ENCODE data around the gene FAM228B.
"Not testable (repeated sequence)": the region's sequence is repeated elsewhere in the genome, so short reads cannot be mapped to it uniquely, and the experiment has no call there.

Gene FAM228B

DNA sequence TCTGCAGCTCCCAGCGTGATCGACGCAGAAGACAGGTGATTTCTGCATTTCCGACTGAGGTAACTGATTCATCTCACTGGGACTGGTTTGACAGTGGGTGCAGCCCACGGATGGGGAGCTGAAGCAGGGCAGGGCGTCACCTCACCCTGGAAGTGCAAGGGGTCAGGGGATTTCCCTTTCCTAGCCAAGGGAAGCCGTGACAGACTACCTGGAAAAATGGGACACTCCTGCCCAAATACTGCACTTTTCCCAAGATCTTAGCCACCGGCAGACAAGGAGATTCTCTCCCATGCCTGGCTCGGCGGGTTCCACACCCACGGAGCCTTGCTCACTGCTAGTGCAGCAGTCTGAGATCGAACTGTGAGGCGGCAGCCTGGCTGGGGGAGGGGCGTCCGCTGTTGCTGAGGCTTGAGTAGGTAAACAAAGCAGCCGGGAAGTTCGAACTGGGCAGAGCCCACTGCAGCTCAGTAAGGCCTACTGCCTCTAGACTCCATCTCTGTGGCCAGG is 28.0 kb upstream of the FAM228B start:
- not testable (repeated sequence) for DNase-seq (ENCODE audit: low read depth in 1 of 2, low spot score in 1 of 2); H3K4me3 ChIP-seq (replicated peaks; ENCODE audit: insufficient read depth, low read length); H3K27me3 ChIP-seq (ENCODE audit: insufficient read depth, poor library complexity, severe bottlenecking); H3K27ac ChIP-seq (replicated peaks)

DNA sequence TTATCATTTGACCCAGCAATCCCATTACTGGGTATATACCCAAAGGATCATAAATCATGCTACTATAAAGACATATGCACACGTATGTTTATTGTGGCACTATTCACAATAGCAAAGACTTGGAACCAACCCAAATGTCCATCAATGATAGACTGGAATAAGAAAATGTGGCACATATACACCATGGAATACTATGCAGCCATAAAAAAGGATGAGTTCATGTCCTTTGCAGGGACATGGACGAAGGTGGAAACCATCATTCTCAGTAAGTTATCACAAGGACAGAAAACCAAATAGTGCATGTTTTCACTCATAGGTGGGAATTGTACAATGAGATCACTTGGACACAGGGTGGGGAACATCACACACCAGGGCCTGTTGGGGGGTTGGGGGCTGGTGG is 22.5 kb upstream of the FAM228B start:
- H3K4me3 ChIP-seq (replicated peaks; ENCODE audit: insufficient read depth, low read length); DNase-seq (ENCODE audit: low read depth in 1 of 2, low spot score in 1 of 2); H3K27me3 ChIP-seq (ENCODE audit: insufficient read depth, poor library complexity, severe bottlenecking); H3K27ac ChIP-seq (replicated peaks): not testable (repeated sequence)

DNA sequence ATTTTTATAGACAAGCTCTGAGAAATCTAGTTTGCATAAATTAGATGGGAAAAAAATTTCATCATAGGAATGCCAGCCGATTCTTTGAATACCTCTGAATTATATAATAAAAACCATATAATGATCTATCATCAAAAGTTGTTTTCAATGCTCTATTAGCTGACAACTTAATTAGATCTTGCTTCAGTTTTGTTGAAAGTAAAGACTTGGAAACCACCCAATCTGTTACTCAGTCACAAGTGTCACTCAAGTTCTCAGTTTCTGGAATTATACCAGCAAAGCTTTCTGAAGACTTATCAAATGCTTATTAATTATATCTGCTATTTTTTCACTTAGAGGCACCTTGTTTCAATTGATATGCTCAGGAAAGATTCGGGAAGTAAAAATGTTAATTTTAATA is 21.3 kb upstream of the FAM228B start:
- Histone ChIP-seq H3K27me3 (ENCODE audit: insufficient read depth, poor library complexity, severe bottlenecking) (no peaks in the 10 kb centered on the region), H3K27ac (replicated peaks) (no peak overlapping the region), H3K4me3 (replicated peaks; ENCODE audit: insufficient read depth, low read length) (no peak overlapping the region)
- no peak for DNase-seq (ENCODE audit: low read depth in 1 of 2, low spot score in 1 of 2)
- TF ChIP-seq, protein P1, sequence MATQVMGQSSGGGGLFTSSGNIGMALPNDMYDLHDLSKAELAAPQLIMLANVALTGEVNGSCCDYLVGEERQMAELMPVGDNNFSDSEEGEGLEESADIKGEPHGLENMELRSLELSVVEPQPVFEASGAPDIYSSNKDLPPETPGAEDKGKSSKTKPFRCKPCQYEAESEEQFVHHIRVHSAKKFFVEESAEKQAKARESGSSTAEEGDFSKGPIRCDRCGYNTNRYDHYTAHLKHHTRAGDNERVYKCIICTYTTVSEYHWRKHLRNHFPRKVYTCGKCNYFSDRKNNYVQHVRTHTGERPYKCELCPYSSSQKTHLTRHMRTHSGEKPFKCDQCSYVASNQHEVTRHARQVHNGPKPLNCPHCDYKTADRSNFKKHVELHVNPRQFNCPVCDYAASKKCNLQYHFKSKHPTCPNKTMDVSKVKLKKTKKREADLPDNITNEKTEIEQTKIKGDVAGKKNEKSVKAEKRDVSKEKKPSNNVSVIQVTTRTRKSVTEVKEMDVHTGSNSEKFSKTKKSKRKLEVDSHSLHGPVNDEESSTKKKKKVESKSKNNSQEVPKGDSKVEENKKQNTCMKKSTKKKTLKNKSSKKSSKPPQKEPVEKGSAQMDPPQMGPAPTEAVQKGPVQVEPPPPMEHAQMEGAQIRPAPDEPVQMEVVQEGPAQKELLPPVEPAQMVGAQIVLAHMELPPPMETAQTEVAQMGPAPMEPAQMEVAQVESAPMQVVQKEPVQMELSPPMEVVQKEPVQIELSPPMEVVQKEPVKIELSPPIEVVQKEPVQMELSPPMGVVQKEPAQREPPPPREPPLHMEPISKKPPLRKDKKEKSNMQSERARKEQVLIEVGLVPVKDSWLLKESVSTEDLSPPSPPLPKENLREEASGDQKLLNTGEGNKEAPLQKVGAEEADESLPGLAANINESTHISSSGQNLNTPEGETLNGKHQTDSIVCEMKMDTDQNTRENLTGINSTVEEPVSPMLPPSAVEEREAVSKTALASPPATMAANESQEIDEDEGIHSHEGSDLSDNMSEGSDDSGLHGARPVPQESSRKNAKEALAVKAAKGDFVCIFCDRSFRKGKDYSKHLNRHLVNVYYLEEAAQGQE (IDR thresholded peaks at IDR 0.05; ENCODE audit: insufficient replicate concordance, low read depth): no peak
- TF ChIP-seq GABPA (IDR thresholded peaks at IDR 0.05; ENCODE audit: low read depth): no peak
- TF ChIP-seq, protein P2, sequence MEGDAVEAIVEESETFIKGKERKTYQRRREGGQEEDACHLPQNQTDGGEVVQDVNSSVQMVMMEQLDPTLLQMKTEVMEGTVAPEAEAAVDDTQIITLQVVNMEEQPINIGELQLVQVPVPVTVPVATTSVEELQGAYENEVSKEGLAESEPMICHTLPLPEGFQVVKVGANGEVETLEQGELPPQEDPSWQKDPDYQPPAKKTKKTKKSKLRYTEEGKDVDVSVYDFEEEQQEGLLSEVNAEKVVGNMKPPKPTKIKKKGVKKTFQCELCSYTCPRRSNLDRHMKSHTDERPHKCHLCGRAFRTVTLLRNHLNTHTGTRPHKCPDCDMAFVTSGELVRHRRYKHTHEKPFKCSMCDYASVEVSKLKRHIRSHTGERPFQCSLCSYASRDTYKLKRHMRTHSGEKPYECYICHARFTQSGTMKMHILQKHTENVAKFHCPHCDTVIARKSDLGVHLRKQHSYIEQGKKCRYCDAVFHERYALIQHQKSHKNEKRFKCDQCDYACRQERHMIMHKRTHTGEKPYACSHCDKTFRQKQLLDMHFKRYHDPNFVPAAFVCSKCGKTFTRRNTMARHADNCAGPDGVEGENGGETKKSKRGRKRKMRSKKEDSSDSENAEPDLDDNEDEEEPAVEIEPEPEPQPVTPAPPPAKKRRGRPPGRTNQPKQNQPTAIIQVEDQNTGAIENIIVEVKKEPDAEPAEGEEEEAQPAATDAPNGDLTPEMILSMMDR (IDR thresholded peaks at IDR 0.05; ENCODE audit: insufficient read depth, low read length): no peak
- TF ChIP-seq POLR2AphosphoS5 (IDR thresholded peaks at IDR 0.05; ENCODE audit: low read depth): no peak
- no peak for TF ChIP-seq SPI1 (IDR thresholded peaks at IDR 0.05; ENCODE audit: borderline replicate concordance, low read depth)

DNA sequence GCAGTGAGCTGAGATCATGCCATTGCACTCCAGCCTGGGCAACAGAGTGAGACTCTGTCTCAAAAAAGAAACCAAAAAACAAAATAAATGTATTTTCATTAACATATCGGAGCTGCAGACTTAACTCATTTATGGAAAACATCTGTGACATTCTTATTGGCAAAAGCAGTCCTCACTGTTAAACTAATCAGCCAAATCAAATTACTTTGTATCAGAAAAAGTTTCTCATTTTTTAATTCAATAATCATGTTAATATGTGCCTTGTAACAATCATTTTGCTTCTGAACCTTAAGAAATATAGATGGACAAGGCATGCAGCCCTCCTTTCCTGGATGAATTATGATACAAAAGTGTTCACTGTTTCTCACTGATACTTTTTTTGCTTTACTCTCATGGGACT is 20.6 kb upstream of the FAM228B start:
- H3K4me3 ChIP-seq (replicated peaks; ENCODE audit: insufficient read depth, low read length): no peak overlapping the region
- no peaks in the 10 kb centered on the region for H3K27me3 ChIP-seq (ENCODE audit: insufficient read depth, poor library complexity, severe bottlenecking)
- H3K27ac ChIP-seq (replicated peaks): no peak overlapping the region
- TF ChIP-seq, protein P1 (IDR thresholded peaks at IDR 0.05; ENCODE audit: insufficient replicate concordance, low read depth): no peak
- TF ChIP-seq GABPA (IDR thresholded peaks at IDR 0.05; ENCODE audit: low read depth): no peak
- TF ChIP-seq, protein P2 (IDR thresholded peaks at IDR 0.05; ENCODE audit: insufficient read depth, low read length): no peak
- no peak for TF ChIP-seq POLR2AphosphoS5 (IDR thresholded peaks at IDR 0.05; ENCODE audit: low read depth)
- no peak for TF ChIP-seq SPI1 (IDR thresholded peaks at IDR 0.05; ENCODE audit: borderline replicate concordance, low read depth)
- no peak for DNase-seq (ENCODE audit: low read depth in 1 of 2, low spot score in 1 of 2)

DNA sequence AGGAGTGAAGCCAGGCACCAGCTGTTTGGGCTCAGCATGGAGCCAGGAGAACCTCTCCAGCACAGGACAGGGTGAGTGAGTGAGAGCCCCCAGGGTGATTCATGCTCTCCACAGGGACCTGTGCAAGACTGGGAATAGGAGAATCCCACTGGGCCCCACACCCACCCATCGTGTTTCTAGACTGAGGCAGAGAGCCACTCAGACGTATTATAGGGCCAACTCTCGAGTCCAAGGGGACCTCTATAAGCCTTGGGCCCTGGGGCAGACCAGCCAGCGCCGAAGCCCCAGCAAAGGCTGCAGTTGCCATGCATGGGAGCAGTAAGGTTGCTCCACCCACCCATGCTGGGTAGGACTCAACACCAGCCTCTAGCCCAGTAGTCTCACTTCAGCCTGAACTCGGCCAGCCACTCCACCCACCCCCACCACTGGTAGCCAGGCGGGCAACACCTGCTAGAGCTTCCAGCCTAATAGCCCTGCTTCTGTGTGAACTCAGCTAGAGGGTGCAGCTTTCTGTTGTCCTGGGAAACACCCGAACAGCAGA is 19.1 kb upstream of the FAM228B start:
- TF ChIP-seq POLR2AphosphoS5 (IDR thresholded peaks at IDR 0.05; ENCODE audit: low read depth): no peak
- TF ChIP-seq, protein P1 (IDR thresholded peaks at IDR 0.05; ENCODE audit: insufficient replicate concordance, low read depth): no peak
- no peak for TF ChIP-seq SPI1 (IDR thresholded peaks at IDR 0.05; ENCODE audit: borderline replicate concordance, low read depth)
- no peak for TF ChIP-seq GABPA (IDR thresholded peaks at IDR 0.05; ENCODE audit: low read depth)
- TF ChIP-seq, protein P2 (IDR thresholded peaks at IDR 0.05; ENCODE audit: insufficient read depth, low read length): no peak
- Histone ChIP-seq H3K4me3 (replicated peaks; ENCODE audit: insufficient read depth, low read length) (no peak overlapping the region), H3K27me3 (ENCODE audit: insufficient read depth, poor library complexity, severe bottlenecking) (no peaks in the 10 kb centered on the region), H3K27ac (replicated peaks) (no peak overlapping the region)
- DNase-seq (ENCODE audit: low read depth in 1 of 2, low spot score in 1 of 2): no peak

All from HL-60 (cell line).